GM18951 (cell line): ENCODE results near the gene MYO7B.

Source experiments
- POLR2A ChIP-seq: IDR thresholded peaks from 4 replicates; pipeline ENCODE4 v1.6.1; 2011; ENCODE audit warnings: mild to moderate bottlenecking; ENCODE audit not compliant: insufficient read length, insufficient read depth; ENCODE audit errors: extremely low read depth
- in situ Hi-C: fragments of 300-500 bp; cut with MboI; formaldehyde crosslinking; loops from one replicate; pipeline ENCODE4 v1.12.0; 2022; ENCODE audit warnings: low sequenced_read_pairs, mixed read lengths, inconsistent platforms; ENCODE audit not compliant: unreplicated experiment

The MYO7B gene

GRCh38 chr2:127597046-127597983 lies 61.8 kb downstream of the MYO7B start:
- in situ Hi-C loops: no loop called here
- TF ChIP-seq POLR2A: no peak

- no peak for TF ChIP-seq POLR2A
- in situ Hi-C loops: no loop called here
Measured at GRCh38 chr2:127597984-127598380, 62.5 kb downstream of the MYO7B start.

GRCh38 chr2:127598711-127599110 lies 63.2 kb downstream of the MYO7B start:
- in situ Hi-C loops: no loop called here
- no peak for TF ChIP-seq POLR2A

- in situ Hi-C loops: no loop called here
- TF ChIP-seq POLR2A: no peak
Measured at GRCh38 chr2:127599211-127599610, 63.7 kb downstream of the MYO7B start.

GRCh38 chr2:127604986-127605385 lies 69.5 kb downstream of the MYO7B start:
- in situ Hi-C loops: no loop called here
- TF ChIP-seq POLR2A: no peak

GRCh38 chr2:127605691-127606263 lies 70.3 kb downstream of the MYO7B start:
- in situ Hi-C loops: no loop called here

GRCh38 chr2:127606625-127607398 lies 71.3 kb downstream of the MYO7B start:
- no peak for TF ChIP-seq POLR2A
- in situ Hi-C loops: no loop called here

More at GRCh38 chr2:127605691-127606263, 70.3 kb downstream of the MYO7B start:
- no peak for TF ChIP-seq POLR2A

- TF ChIP-seq POLR2A: no peak
Measured at GRCh38 chr2:127607399-127607908, 72.0 kb downstream of the MYO7B start.

GRCh38 chr2:127608061-127609030 lies 72.9 kb downstream of the MYO7B start:
- in situ Hi-C loops: no loop called here
- TF ChIP-seq POLR2A: no peak

More at GRCh38 chr2:127607399-127607908, 72.0 kb downstream of the MYO7B start:
- in situ Hi-C loops: no loop called here

- in situ Hi-C loops: no loop called here
- TF ChIP-seq POLR2A: no peak
Measured at GRCh38 chr2:127609031-127609751, 73.7 kb downstream of the MYO7B start.

GRCh38 chr2:127609818-127610217 lies 74.3 kb downstream of the MYO7B start:
- in situ Hi-C loops: no loop called here
- TF ChIP-seq POLR2A: no peak
